Chondrocyte (in vitro differentiated cells): ENCODE data around the gene SYNGAP1. TPM values are rescaled to one million over a fixed set of nuclear protein-coding genes. Genes with fewer than 3 reads are reported as not detected.
A peak's percentile ranks its signal among the peaks of the same experiment; 100 is the strongest.

Source experiments
- DNase-seq: peaks from one replicate; pipeline ENCODE4 v3.0.0; 2021; ENCODE audit warnings: mixed read lengths, low spot score
- H3K27ac Mint-ChIP-seq: one replicate; pipeline ENCODE4 v1.8.0; 2021; ENCODE audit warnings: mild to moderate bottlenecking, moderate library complexity, mixed read lengths; ENCODE audit not compliant: unreplicated experiment
- H3K27me3 Mint-ChIP-seq: 2 replicates; pipeline ENCODE4 v1.8.0; 2021; ENCODE audit warnings: low read depth, mixed read lengths
- H3K36me3 Mint-ChIP-seq: 2 replicates; pipeline ENCODE4 v1.8.0; 2021; ENCODE audit warnings: low read depth, mixed read lengths
- H3K4me1 Mint-ChIP-seq: 2 replicates; pipeline ENCODE4 v1.8.0; 2021; ENCODE audit warnings: low read depth, mild to moderate bottlenecking, mixed read lengths
- H3K4me3 Mint-ChIP-seq: one replicate; pipeline ENCODE4 v1.8.0; 2021; ENCODE audit warnings: mild to moderate bottlenecking, moderate library complexity, mixed read lengths; ENCODE audit not compliant: unreplicated experiment
- H3K9me3 Mint-ChIP-seq: 2 replicates; pipeline ENCODE4 v1.8.0; 2021; ENCODE audit warnings: low read depth, mixed read lengths
- CTCF ChIP-seq: fragments of 200-600 bp; sonication (generic); IDR thresholded peaks from 2 replicates; pipeline ENCODE4 v1.5.0; 2021; ENCODE audit warnings: antibody characterized with exemption, mild to moderate bottlenecking, moderate library complexity
- total RNA-seq: library from RNA; stranded (reverse); gene quantifications from 3 replicates; pipeline ENCODE4 v1.2.1, GENCODE V29; 2021

Gene SYNGAP1
- total RNA-seq, 1 donor from 2014 or later, result 24.7 TPM

- DNase-seq, result no peak
- H3K27ac Mint-ChIP-seq, result peak overlapping the region; percentile 58
- peaks cover 8% of the 10 kb centered on the region for H3K36me3 Mint-ChIP-seq
- H3K4me3 Mint-ChIP-seq, result peak overlapping the region; percentile 70
- H3K4me1 Mint-ChIP-seq, result peaks cover 76% of the 10 kb centered on the region
- H3K9me3 Mint-ChIP-seq, result no peaks in the 10 kb centered on the region
- no peak for TF ChIP-seq CTCF
- no peaks in the 10 kb centered on the region for H3K27me3 Mint-ChIP-seq
Measured at GRCh38 chr6:33428966-33429749, 9.3 kb downstream of the SYNGAP1 start.

- no peak for TF ChIP-seq CTCF
- Mint-ChIP-seq H3K27me3 (no peaks in the 10 kb centered on the region), H3K27ac (peak overlapping the region; percentile 14), H3K9me3 (no peaks in the 10 kb centered on the region), H3K36me3 (peaks cover 9% of the 10 kb centered on the region), H3K4me3 (no peak overlapping the region), H3K4me1 (peaks cover 71% of the 10 kb centered on the region)
- DNase-seq, result no peak
Measured at GRCh38 chr6:33429750-33430052, 9.8 kb downstream of the SYNGAP1 start.

GRCh38 chr6:33430334-33430733 lies 10.5 kb downstream of the SYNGAP1 start:
- TF ChIP-seq CTCF, result no peak
- Mint-ChIP-seq H3K36me3 (peaks cover 12% of the 10 kb centered on the region), H3K9me3 (no peaks in the 10 kb centered on the region), H3K27ac (no peak overlapping the region), H3K4me1 (peaks cover 65% of the 10 kb centered on the region), H3K4me3 (no peak overlapping the region), H3K27me3 (no peaks in the 10 kb centered on the region)
- no peak for DNase-seq

GRCh38 chr6:33430991-33431879 lies 11.4 kb downstream of the SYNGAP1 start:
- no peaks in the 10 kb centered on the region for H3K27me3 Mint-ChIP-seq
- peaks cover 60% of the 10 kb centered on the region for H3K4me1 Mint-ChIP-seq
- H3K9me3 Mint-ChIP-seq, result no peaks in the 10 kb centered on the region
- H3K4me3 Mint-ChIP-seq, result no peak overlapping the region
- H3K36me3 Mint-ChIP-seq, result peaks cover 20% of the 10 kb centered on the region
- no peak for TF ChIP-seq CTCF
- H3K27ac Mint-ChIP-seq, result no peak overlapping the region
- no peak for DNase-seq

- Mint-ChIP-seq H3K4me1 (peaks cover 54% of the 10 kb centered on the region), H3K27ac (no peak overlapping the region), H3K36me3 (peaks cover 24% of the 10 kb centered on the region), H3K27me3 (no peaks in the 10 kb centered on the region), H3K4me3 (no peak overlapping the region), H3K9me3 (no peaks in the 10 kb centered on the region)
- TF ChIP-seq CTCF, result no peak
- no peak for DNase-seq
Measured at GRCh38 chr6:33431880-33432541, 12.1 kb downstream of the SYNGAP1 start.
